Activated CD4-positive, alpha-beta T cell treated with anti-CD3 and anti-CD28 coated beads, Interleukin-2, amount 50 U/mL, for 16 hours (primary cell): ENCODE data around the gene CRTC2.
"Not testable (repeated sequence)": the region's sequence is repeated elsewhere in the genome, so short reads cannot be mapped to it uniquely, and the experiment has no call there.

Experiments
- DNase-seq: peaks from one replicate; pipeline ENCODE4 v3.0.0-alpha.2; 2020

The CRTC2 gene

DNA sequence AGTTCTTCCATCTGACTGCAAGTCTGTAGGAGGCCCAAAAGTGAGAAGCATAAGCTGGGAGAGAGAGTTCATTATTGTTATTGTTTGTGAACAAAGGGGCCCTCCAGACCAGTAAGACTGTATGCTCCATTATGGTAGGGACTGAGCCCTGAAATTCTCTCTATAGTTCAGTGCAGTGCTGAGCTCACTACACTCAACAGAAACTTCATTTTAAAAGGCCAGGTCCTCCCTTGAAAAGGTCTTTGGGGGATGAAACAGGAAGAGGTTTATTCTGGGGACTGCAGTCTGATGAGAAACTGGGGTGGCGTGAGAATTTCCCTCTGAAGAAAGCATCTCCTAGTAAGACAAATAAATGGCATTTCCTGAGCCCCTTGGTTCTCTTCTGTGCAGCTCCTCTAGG lies 30.2 kb downstream of the CRTC2 start:
- DNase-seq = no peak

DNA sequence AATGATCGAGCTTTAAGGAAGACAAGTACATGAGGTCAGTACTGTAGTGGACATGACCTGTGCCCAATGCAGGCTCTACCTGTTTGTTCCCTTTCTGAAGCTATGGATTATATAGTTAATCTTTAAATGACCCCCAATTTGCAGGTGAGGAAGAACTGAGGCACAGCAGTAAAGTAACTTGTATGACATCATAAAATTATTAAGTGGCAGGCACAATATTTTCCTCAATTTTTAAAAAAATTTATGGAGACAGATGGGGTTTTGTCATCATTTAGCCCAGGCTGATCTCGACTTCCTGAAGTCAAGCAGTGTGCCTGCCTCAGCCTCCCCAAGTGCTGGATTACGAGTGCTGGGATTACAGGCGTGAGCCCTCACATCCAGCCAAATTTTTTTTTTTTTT lies 32.0 kb downstream of the CRTC2 start:
- no peak for DNase-seq

DNA sequence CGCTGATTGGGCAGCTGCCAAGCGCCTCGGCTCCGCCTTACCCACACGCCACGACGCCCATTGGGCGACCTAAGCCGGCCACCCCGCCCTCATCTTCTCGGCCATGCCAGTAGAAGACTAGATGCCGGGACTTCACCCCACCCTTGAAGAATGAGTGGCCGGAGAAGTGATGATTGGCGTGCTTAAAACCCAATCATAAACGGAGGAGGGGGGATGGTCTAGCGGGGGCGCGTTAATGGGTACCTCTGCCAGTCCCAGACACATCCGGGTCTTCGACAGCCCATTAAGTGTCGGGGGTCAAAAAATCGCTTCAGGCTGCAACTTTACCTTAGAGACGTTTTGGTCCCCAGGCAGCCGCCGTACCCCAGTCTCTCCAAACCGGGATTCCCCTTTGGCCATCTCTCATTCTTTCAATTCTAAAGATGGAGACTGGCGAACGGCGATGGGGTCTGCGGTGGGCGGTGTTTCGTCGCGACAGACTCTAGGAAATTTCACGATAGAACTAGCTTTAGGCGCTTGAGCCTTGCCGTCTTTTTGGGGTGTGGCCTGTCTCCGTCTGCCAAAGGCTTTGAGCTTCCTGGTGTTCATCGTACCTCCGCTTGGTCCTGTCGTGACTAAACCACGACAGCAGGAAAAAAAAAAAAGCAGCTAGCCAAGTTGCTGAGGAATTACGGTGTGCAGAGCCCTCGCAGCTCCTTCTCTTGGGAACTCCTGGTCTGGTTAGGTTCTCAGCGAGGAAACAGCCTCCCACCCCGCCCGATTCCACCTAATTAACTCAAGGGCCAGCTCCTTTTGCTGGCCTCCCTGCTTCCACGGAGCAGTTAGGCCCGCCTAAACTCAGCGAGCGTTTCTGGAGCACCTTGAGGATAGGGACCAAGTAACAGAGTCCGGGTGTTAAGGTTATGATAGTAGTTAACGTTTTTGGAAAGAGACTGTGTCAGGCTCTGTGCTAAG lies 35.2 kb downstream of the CRTC2 start, which contains the start of gene GATAD2B:
GATAD2B (minus strand) TSS at position 1 of the 954 bp plus-strand sequence. CDS start 94,625 bp downstream, outside the sequence.
- DNase-seq = peak; percentile 100

DNA sequence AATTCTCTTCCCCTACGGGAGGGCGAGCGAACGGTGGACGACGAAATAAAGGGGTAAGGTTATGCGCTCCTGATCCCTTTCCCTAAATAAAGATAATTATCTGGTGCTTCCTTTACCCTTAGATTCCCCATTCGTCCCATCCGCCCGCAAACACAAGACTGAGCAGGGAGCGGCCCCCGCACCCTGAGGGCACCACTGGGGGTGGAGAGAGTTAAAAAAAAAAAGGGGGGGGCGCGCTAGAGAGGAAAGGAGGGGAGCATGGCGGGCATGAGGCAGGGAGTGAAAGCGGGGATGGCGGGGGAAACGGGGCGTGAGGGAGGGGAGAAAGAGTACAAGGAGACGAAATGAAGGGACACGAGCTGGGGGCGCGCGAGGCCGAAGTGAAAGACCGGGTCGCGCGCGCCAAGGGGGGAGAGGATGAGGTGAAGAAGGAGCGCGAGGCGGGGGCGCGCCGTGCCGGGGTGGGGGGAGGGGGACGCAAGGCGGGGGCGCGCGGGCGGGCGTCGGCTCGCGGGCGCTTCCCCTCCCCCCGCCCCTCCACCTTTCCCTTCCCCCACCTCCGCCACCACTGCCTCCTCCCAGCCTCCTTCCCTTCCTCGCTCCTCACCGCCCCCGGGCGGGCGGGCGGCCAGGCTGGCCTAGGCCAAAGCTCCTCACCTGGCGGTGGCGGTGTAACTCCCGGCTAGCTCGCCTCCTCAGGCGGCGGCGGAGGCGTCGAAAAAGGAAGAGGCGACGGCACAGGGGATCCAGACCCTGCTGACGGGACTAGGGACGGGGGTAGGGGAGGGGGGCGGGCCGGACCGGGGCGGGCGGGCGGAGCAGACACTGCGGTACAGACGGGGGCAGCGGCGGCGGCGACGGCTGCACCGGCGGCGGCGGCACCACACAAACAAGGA lies 36.1 kb downstream of the CRTC2 start:
- DNase-seq = peak; percentile 83

DNA sequence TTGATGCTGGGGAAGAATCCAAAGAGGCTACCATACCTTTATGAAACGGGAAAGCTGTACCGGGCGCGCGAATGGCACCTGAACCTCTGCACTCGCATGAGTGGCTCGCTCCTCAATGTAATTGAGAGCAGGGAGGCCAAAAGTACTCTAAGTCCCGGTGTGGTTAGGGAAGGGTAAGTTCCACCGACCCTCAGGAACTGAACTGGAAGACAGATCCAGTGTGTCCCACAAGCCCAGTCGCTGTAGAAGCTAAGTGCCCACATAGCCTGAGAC lies 36.7 kb downstream of the CRTC2 start:
- no peak for DNase-seq

DNA sequence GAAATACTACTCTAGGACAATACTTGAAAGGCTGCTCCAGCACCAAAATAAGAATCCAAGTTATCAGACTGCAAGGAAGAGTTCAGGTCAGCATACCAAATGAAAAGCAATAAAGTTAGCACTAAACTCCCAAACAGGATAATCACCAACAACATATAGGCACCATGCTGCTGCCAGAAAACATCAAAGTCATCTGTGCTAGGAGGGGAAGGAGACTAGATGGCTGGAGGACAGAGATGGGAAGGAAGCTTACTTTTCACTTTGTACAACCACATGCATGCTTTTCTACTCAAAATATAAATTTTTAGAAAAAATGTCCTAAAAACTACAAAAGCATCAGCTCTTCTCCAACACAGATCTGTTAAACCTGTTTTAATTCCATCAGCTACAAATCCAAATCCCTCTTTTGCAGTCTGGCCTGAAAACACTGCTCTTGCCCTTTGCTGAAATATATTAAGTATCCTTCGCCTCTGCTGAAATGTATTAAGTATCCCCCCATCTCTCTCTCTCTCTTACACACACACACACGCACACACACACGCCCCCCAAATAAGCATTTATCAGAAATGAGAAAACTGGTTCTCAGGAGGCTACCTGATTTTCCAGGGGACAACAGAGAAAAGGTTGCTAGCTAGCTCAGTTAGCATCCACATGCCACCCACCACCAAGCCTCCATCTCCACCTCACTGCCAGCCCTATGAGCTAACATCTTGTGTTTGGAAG lies 37.2 kb downstream of the CRTC2 start:
- DNase-seq = no peak

DNA sequence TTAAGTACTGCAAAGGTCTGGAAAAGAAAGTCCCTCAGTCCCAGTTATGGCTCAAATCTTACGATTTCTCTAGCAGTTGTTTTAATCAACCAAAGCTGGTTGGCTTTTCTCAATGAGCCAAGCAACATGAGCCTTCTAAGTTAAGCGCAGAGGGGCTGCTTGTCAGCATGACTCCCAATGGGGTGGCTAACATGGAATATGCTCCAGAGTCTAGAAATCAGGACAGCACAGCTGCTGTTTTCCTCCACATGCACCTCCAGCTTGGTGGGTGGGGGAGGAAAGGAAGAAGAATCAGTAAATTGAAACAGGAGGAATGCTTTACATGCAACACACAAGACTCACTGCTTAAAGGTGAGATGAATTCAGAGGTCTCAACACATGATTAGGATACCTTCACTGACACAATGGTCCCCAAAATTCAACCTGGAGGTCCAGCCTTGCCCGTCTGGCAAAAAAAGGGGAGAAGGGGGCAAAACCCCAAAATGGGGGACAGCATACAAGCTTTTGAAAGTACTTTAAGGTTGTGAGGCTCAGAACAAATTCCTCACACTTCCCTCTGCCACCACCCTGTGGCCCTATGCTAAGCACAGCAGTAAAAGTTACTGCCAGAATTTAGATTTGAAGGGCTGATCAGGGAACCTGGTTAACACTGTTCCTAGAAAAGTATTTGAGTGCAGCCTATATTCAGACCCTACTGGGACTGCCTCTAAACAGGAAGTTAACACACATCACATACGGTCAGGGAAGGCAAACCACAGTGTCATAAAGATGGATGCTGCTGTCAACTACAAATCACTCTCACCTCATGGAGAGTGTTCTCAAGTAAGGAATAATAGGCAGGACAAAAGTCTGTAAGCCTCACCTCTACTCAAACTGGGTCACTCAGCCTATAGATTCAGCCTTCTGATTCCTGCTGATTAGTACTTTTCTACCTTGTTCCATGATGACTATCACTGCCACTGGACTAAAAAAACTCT lies 38.2 kb downstream of the CRTC2 start:
- DNase-seq = peak; percentile 56

DNA sequence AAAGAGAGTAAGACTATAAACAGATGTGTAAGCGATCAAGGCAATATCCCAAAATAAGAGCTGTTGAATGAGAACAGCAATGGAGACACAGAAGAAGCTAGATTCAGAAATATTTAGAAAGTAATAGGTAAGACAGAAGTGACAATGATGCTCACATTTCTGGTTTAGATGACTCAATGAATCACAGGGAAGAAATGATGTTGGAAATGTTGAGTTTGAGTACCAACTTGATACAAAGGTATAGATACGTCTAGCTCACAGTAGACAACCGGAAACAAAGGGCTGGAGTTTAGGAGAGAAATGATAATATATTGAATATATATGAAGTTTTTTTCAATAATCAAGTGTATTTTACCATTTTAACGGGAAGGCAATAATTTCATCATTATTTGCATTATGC lies 42.1 kb downstream of the CRTC2 start:
- no peak for DNase-seq

DNA sequence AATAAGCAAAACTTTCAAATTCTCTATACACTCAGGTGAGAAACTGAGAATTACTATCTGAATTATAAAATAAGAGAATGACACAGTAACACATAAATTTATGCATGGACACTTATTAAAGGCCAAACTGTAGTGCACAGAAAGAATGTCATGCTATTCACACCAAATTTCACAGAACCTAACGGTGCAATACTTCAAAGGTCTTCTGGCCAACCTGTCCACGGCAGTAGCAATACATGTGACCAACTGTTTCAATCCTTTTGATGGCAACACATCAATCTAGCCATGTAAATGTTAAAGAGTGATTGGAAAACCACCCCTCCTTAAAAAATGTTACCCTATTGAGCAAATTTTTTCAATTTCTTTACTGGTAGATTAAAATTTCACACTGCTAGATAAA lies 46.1 kb downstream of the CRTC2 start:
- no peak for DNase-seq

DNA sequence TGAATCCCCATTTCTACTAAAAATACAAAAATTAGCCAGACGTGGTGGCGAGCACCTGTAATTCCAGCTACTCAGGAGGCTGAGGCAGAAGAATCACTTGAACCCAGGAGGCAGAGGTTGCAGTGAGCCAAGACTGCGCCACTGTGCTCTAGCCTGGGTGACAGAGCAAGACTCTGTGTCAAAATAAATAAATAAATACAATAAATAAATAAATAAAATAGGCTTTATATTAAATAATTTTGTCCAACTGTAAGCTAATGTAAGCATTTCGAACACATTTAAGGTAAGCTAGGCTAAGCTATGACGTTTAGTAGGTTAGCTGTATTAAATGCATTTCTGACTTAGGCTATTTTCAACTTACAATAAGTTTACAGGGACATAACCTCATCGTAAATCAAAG lies 47.9 kb downstream of the CRTC2 start:
- DNase-seq = not testable (repeated sequence)

DNA sequence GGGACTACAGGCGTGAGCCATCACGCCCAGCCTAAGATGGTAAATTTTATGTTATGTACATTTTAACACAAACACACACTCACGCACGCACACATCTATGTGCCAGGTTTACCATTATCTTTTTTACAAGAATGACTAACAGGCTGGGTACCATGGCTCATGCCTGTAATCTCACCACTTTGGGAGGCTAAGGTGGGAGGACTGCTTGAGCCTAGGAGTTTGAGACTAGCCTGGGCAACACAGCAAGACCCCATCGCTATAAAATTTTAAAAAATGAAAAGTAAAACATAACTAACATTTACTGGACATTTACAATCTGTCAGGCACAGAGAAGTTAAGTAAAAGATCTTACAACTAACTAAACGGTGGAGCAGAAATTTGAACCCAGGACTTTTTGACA lies 50.3 kb downstream of the CRTC2 start:
- DNase-seq = no peak

DNA sequence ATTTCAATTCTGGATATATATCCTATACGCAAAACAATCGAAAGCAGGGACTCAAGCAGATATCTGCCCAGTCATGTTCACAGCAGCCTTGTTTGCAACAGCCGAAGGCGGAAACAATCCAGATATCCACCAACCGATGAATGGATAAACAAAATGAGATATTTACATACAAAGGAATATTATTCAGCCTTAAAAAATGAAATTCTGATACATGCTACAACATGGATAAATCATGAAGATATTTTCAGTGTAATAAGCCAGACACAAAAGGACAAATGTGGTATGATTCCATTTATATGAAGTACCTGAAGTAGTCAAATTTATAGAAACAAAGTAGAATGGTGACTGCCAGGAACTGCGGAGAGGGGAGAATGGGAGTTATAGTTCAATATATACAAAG lies 51.3 kb downstream of the CRTC2 start:
- no peak for DNase-seq

DNA sequence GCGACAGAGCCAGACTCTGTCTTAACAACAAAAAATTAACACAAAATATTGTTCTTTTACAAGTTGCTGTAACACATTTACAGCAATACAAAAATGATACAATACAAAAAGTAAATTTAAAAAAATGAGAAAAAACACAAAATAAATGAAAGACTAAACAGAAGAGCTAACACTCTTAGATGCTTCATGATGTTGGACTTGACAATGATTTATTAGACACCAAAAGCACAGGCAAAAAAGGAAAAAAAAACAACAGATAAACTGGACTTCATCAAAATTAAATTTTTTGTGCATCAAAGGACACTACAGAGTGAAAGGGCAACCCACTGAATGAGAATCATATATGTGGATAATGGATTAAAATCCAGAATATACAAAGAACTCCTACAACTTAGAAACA lies 52.0 kb downstream of the CRTC2 start:
- DNase-seq = no peak

DNA sequence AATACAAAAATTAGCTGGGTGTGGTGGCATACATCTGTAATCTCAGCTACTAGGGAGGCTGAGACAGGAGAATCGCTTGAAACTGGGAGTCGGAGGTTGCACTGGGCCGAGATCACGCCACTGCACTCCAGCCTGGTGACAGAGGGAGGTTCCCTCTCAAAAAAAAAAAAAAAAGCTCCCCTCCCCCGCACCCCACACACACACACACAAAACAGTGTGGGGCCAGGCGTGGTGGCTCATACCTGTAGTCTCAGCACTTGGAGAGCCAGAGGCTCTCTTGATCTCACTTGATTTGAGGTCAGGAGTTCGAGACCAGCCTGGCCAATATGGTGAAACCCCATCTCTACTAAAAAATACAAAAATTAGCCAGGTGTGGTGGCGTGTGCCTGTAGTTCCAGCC lies 52.5 kb downstream of the CRTC2 start:
- DNase-seq = not testable (repeated sequence)

DNA sequence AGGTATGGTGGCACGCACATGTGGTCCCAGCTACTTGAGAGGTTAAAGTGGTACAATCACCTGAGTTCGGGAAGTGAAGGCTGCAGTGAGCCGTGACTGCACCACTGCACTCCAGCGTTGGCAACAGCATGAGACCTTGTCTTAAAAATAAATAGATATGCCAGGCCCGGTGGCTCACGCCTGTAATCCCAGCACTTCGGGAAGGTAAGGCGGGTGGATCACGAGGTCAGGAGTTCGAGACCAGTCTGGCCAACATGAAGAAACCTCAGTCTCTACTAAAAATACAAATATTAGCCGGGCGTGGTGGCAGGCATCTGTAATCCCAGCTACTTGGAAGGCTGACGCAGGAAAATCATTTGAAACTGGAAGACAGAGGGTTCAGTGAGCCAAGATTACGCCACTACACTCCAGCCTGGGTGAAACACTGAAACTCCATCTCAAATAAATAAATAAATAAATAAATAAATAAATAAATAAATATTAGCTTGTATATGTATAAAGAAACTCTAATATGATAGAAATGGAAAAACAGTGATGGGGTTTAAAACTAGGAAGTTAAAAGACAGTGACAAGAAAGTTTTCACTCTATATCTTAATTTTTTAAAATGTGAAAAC lies 54.5 kb downstream of the CRTC2 start:
- no peak for DNase-seq

DNA sequence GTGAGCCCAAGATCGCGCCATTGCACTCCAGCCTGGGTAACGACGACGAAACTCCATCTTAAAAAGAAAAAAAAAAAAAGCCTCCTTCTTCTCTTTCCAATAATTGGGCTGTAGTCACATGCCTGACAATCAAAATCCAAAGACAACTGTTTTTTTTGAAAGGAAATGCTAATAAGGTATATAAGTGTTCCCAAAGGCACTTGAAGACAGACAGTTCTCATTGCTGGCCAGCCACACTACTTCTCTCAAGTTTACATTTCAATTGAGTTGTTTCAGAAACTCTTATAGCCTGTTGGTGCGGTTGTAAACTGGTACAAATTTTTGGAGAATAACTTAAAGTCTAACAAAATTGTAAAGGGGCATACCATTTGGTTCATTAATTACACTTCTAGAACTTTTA lies 58.9 kb downstream of the CRTC2 start:
- DNase-seq = no peak
